IMR-90 (cell line): ENCODE data around the gene ALDH1B1. TPM values are rescaled to one million over a fixed set of nuclear protein-coding genes. Genes with fewer than 3 reads are reported as not detected.

Source experiments
- ATAC-seq: fragments of 200-7000 bp; cut with Tn5 transposase; 2 replicates; pipeline ENCODE4 v1.9.1; 2020; ENCODE audit warnings: low read depth, mild to moderate bottlenecking, moderate library complexity
- BruUV-seq: library from RNA; stranded (reverse); fragments of 400-500 nt; replicated peaks from 2 replicates; lab custom pipeline; 2021; lab: Mats Ljungman, UMichigan
- CTCF ChIA-PET: fragments of 300-600 bp; formaldehyde crosslinking; extraction: SDS; loops from one replicate; lab custom pipeline; 2021; ENCODE audit warnings: antibody characterized with exemption; lab: Yijun Ruan, JAX
- POLR2A ChIA-PET: fragments of 300-600 bp; sonication (Branson Sonifier 250); formaldehyde crosslinking; loops from one replicate; lab custom pipeline; 2022; ENCODE audit warnings: antibody characterized with exemption; ENCODE audit not compliant: unreplicated experiment; lab: Charles Lee
- DNase-seq: peaks from one replicate; pipeline ENCODE4 v3.0.0; 2013
- H2AFZ ChIP-seq: replicated peaks from 2 replicates; pipeline ENCODE3; 2013; ENCODE audit warnings: low read length, mild to moderate bottlenecking; ENCODE audit not compliant: poor library complexity
- H2AK5ac ChIP-seq: 2 replicates; pipeline ENCODE4 v1.6.1; 2013; ENCODE audit warnings: low read depth, low read length, inconsistent platforms
- H2AK9ac ChIP-seq: replicated peaks from 2 replicates; pipeline ENCODE3; 2013; ENCODE audit warnings: mild to moderate bottlenecking, low read depth, low read length, moderate library complexity; ENCODE audit not compliant: poor library complexity
- H2BK120ac ChIP-seq: 2 replicates; pipeline ENCODE4 v1.6.1; 2013; ENCODE audit warnings: low read depth, low read length, inconsistent platforms
- H2BK15ac ChIP-seq: 3 replicates; pipeline ENCODE4 v1.6.1; 2013; ENCODE audit warnings: low read depth, low read length, inconsistent platforms
- H2BK20ac ChIP-seq: 2 replicates; pipeline ENCODE4 v1.6.1; 2013; ENCODE audit warnings: low read depth, mild to moderate bottlenecking, inconsistent platforms, low read length, moderate library complexity
- H2BK5ac ChIP-seq: 2 replicates; pipeline ENCODE4 v1.6.1; 2013; ENCODE audit warnings: mild to moderate bottlenecking, low read depth, low read length, inconsistent platforms; ENCODE audit not compliant: poor library complexity, severe bottlenecking
- H3K14ac ChIP-seq: replicated peaks from 2 replicates; pipeline ENCODE4 v1.6.1; 2013; ENCODE audit warnings: low read depth, low read length, inconsistent platforms
- H3K18ac ChIP-seq: 2 replicates; pipeline ENCODE4 v1.6.1; 2013; ENCODE audit warnings: low read depth, low read length, control low read depth
- H3K23ac ChIP-seq: 2 replicates; pipeline ENCODE4 v1.6.1; 2013; ENCODE audit warnings: low read depth, low read length, inconsistent platforms
- H3K27ac ChIP-seq: 2 replicates; pipeline ENCODE4 v1.5.1; 2013; ENCODE audit warnings: mild to moderate bottlenecking, control low read depth, low read length; ENCODE audit not compliant: insufficient read depth
- H3K27me3 ChIP-seq: 2 replicates; pipeline ENCODE4 v1.6.1; 2013; ENCODE audit warnings: low read length; ENCODE audit not compliant: control insufficient read depth, insufficient read depth
- H3K36me3 ChIP-seq: 2 replicates; pipeline ENCODE4 v1.6.1; 2013; ENCODE audit warnings: low read length, mixed read lengths; ENCODE audit not compliant: control insufficient read depth, insufficient read depth
- H3K4ac ChIP-seq: 2 replicates; pipeline ENCODE4 v1.6.1; 2013; ENCODE audit warnings: low read depth, low read length, inconsistent platforms
- H3K4me1 ChIP-seq: 2 replicates; pipeline ENCODE4 v1.6.1; 2013; ENCODE audit warnings: low read length, mixed read lengths; ENCODE audit not compliant: control insufficient read depth, insufficient read depth
- H3K4me2 ChIP-seq: 2 replicates; pipeline ENCODE4 v1.6.1; 2013; ENCODE audit warnings: low read depth, mild to moderate bottlenecking, control low read depth, low read length, moderate library complexity
- H3K4me3 ChIP-seq: 2 replicates; pipeline ENCODE4 v1.5.1; 2013; ENCODE audit warnings: low read depth, mild to moderate bottlenecking, control low read depth, low read length, moderate library complexity; ENCODE audit not compliant: insufficient read depth
- H3K56ac ChIP-seq: 2 replicates; pipeline ENCODE4 v1.6.1; 2013; ENCODE audit warnings: low read length, inconsistent platforms; ENCODE audit not compliant: insufficient read depth; ENCODE audit errors: extremely low read depth
- H3K79me1 ChIP-seq, 2 experiments: 2 replicates each; pipeline ENCODE4 v1.6.1; 2013; ENCODE audit warnings: low read length in 2 of 2, inconsistent platforms in 1 of 2, low read depth in 1 of 2
- H3K9ac ChIP-seq: 2 replicates; pipeline ENCODE4 v1.6.1; 2013; ENCODE audit warnings: low read depth, low read length, control low read depth
- H3K9me1 ChIP-seq: 2 replicates; pipeline ENCODE4 v1.6.1; 2013; ENCODE audit warnings: low read length, inconsistent platforms; ENCODE audit not compliant: insufficient read depth
- H3K9me3 ChIP-seq: 2 replicates; pipeline ENCODE4 v1.6.1; 2013; ENCODE audit warnings: low read length; ENCODE audit not compliant: control insufficient read depth, insufficient read depth
- H4K20me1 ChIP-seq: 2 replicates; pipeline ENCODE4 v1.6.1; 2013; ENCODE audit warnings: low read length, inconsistent platforms; ENCODE audit not compliant: insufficient read depth
- H4K5ac ChIP-seq: 2 replicates; pipeline ENCODE4 v1.6.1; 2013; ENCODE audit warnings: mild to moderate bottlenecking, low read depth, low read length, control low read depth
- H4K8ac ChIP-seq, 2 experiments: 2 replicates each; pipeline ENCODE4 v1.6.1; 2013; ENCODE audit warnings: low read depth in 2 of 2, low read length in 2 of 2, control low read depth in 1 of 2, inconsistent platforms in 1 of 2
- H4K91ac ChIP-seq: 2 replicates; pipeline ENCODE4 v1.6.1; 2013; ENCODE audit warnings: low read depth, low read length, inconsistent platforms; ENCODE audit not compliant: insufficient read depth
- BHLHE40 ChIP-seq: fragments of 150-350 bp; IDR thresholded peaks from 2 replicates; pipeline ENCODE4 v1.6.1; 2016; ENCODE audit warnings: mild to moderate bottlenecking, low read depth, low read length
- CEBPB ChIP-seq: IDR thresholded peaks from 2 replicates; pipeline ENCODE4 v1.6.1; 2012; ENCODE audit warnings: low read depth, low read length, improper control_type of control experiment
- CHD1 ChIP-seq: IDR thresholded peaks from 2 replicates; pipeline ENCODE4 v1.6.1; 2012; ENCODE audit warnings: low read depth, low read length, improper control_type of control experiment
- CTCF ChIP-seq: conservative IDR thresholded peaks from 2 replicates; pipeline ENCODE4 v1.5.1; 2012; ENCODE audit warnings: mild to moderate bottlenecking, low read depth, low read length, improper control_type of control experiment
- ELK1 ChIP-seq: fragments of 150-350 bp; IDR thresholded peaks from 2 replicates; pipeline ENCODE4 v1.6.1; 2016; ENCODE audit warnings: low read depth, mild to moderate bottlenecking, low read length, moderate library complexity, borderline replicate concordance
- FOS ChIP-seq: fragments of 150-350 bp; IDR thresholded peaks from 2 replicates; pipeline ENCODE4 v1.6.1; 2016; ENCODE audit warnings: low read depth, low read length
- MAFK ChIP-seq: IDR thresholded peaks from 2 replicates; pipeline ENCODE4 v1.6.1; 2012; ENCODE audit warnings: low read depth, low read length, improper control_type of control experiment
- MAZ ChIP-seq: IDR thresholded peaks from 2 replicates; pipeline ENCODE4 v1.6.1; 2012; ENCODE audit warnings: low read depth, mild to moderate bottlenecking, low read length, improper control_type of control experiment, moderate library complexity, borderline replicate concordance
- MXI1 ChIP-seq: IDR thresholded peaks from 2 replicates; pipeline ENCODE4 v1.6.1; 2012; ENCODE audit warnings: low read depth, mild to moderate bottlenecking, low read length, moderate library complexity, borderline replicate concordance
- NFE2L2 ChIP-seq: fragments of 150-350 bp; IDR thresholded peaks from 2 replicates; pipeline ENCODE4 v1.6.1; 2016; ENCODE audit warnings: low read depth, mild to moderate bottlenecking, low read length
- POLR2A ChIP-seq: IDR thresholded peaks from 2 replicates; pipeline ENCODE4 v1.6.1; 2012; ENCODE audit warnings: mild to moderate bottlenecking, low read depth, low read length
- RCOR1 ChIP-seq: IDR thresholded peaks from 2 replicates; pipeline ENCODE4 v1.6.1; 2012; ENCODE audit warnings: mild to moderate bottlenecking, low read length, improper control_type of control experiment; ENCODE audit not compliant: insufficient replicate concordance
- RFX5 ChIP-seq: IDR thresholded peaks from 2 replicates; pipeline ENCODE4 v1.8.0; 2012; ENCODE audit warnings: low read depth, mild to moderate bottlenecking, low read length, moderate library complexity
- SMC3 ChIP-seq: fragments of 150-350 bp; IDR thresholded peaks from 2 replicates; pipeline ENCODE4 v1.6.1; 2016; ENCODE audit warnings: low read depth, mild to moderate bottlenecking, antibody characterized with exemption, low read length, moderate library complexity
- USF2 ChIP-seq: fragments of 150-350 bp; IDR thresholded peaks from 2 replicates; pipeline ENCODE4 v1.6.1; 2017; ENCODE audit warnings: mild to moderate bottlenecking, antibody characterized with exemption, low read length, low read depth
- WGBS, 2 experiments: methylation state at CpG; one replicate each; pipeline versions ENCODE4 v1.1.5 to v1.1.7; 2013; ENCODE audit warnings: missing lambda C conversion rate in 2 of 2; ENCODE audit not compliant: insufficient read length in 1 of 2; ENCODE audit errors: extremely low coverage in 2 of 2; 5-methylcytosine and 5-hydroxymethylcytosine counted together
- dilution Hi-C: fragments of 300-500 bp; cut with HindIII; formaldehyde crosslinking; loops from one replicate; pipeline ENCODE4 v1.14.3; 2018; ENCODE audit warnings: low sequenced_read_pairs; ENCODE audit not compliant: unreplicated experiment
- in situ Hi-C: fragments of 300-500 bp; cut with MboI; formaldehyde crosslinking; loops from 3 replicates; pipeline ENCODE4 v1.14.3; 2019; ENCODE audit warnings: low sequenced_read_pairs, inconsistent platforms, mixed read lengths
- intact Hi-C: fragments of 100-400 bp; cut with micrococcal nuclease; formaldehyde crosslinking; loops from 2 replicates; pipeline ENCODE4 v1.10.0; 2022
- polyA plus RNA-seq, 3 experiments: library from polyadenylated mRNA; depleted of rRNA; stranded (reverse); fragments of >200 nt; gene quantifications; 2 replicates each; pipeline ENCODE4 v1.2.3, GENCODE V29; 2012; ENCODE audit warnings: low replicate concordance in 1 of 3
- total RNA-seq: library from RNA; depleted of rRNA; stranded (reverse); fragments of >200 nt; gene quantifications from 2 replicates; pipeline ENCODE4 v1.2.3, GENCODE V29; 2012

Gene ALDH1B1
- total and polyA plus RNA-seq, 2 of the 4 experiments (the other 2 are of a cell fraction) = 29.6 to 37.6 TPM

- Histone ChIP-seq H2AK9ac (peak overlapping the region; percentile 66), H4K91ac (no peak overlapping the region), H3K18ac (no peak overlapping the region), H3K4me3 (no peak overlapping the region), H3K79me1 (no peaks in the 10 kb centered on the region), H2BK5ac (no peak overlapping the region), H3K4me2 (no peak overlapping the region), H3K4me1 (no peaks in the 10 kb centered on the region), H3K9ac (no peak overlapping the region), H3K56ac (no peak overlapping the region), H3K23ac (no peak overlapping the region), H3K27me3 (peaks cover 70% of the 10 kb centered on the region), H3K9me3 (no peaks in the 10 kb centered on the region), H2AFZ (no peak overlapping the region), H2AK5ac (no peak overlapping the region), H3K14ac (no peak overlapping the region), H2BK15ac (no peak overlapping the region), H4K5ac (no peak overlapping the region), H3K9me1 (no peaks in the 10 kb centered on the region), H3K4ac (no peak overlapping the region), H3K36me3 (no peaks in the 10 kb centered on the region), H2BK120ac (no peak overlapping the region), H2BK20ac (no peak overlapping the region), H4K20me1 (no peaks in the 10 kb centered on the region), H4K8ac (no peak overlapping the region), H3K27ac (no peak overlapping the region)
- BruUV-seq = no TSS peak
- no peak for ATAC-seq
- intact Hi-C loops (no loop called here), in situ Hi-C loops (no loop called here), dilution Hi-C loops (no loop called here)
- POLR2A ChIA-PET = no interaction called here
- DNase-seq = no peak
- WGBS, 2 experiments = 58% methylated on average over 4 of the region's 7 CpGs; no CpG with 5 or more reads in 1 of the 2 experiments
- CTCF ChIA-PET = interaction anchor here (0.6 kb wide), 1 partner anchor 581 kb away, joined by 3 read pairs; no protein-coding TSS in a partner anchor
- TF ChIP-seq RCOR1 (no peak), MAZ (no peak), CTCF (no peak), CEBPB (no peak), NFE2L2 (no peak), MXI1 (no peak), RFX5 (no peak), USF2 (no peak), ELK1 (no peak), BHLHE40 (no peak), MAFK (no peak), SMC3 (no peak), CHD1 (no peak), FOS (no peak), POLR2A (no peak)
These were observed 20.8 kb downstream of the ALDH1B1 start for GRCh38 chr9:38413283-38413682.
